Renal pelvis (tissue), 12 donors: Measurements from ENCODE around the gene C19orf18. TPM values are rescaled to one million over a fixed set of nuclear protein-coding genes. Genes with fewer than 3 reads are reported as not detected.
"Not testable (repeated sequence)": the region's sequence is repeated elsewhere in the genome, so short reads cannot be mapped to it uniquely, and the experiment has no call there.

ENCODE experiments used
- DNase-seq: peaks from one replicate; pipeline ENCODE4 v3.0.0-alpha.2; 2013
- long read RNA-seq, 16 experiments: transcript quantifications; one replicate each; lab custom pipeline, GENCODE V29; 2026
- polyA plus RNA-seq, 3 donors: library from polyadenylated mRNA; unstranded; fragments of 120-200 nt; gene quantifications; one replicate each; pipeline ENCODE4 v1.2.1, GENCODE V29; 2013; ENCODE audit not compliant: insufficient read length in 3 of 3

C19orf18 gene
- 1 to 10 TPM in 2 of 3 donors, under 1 TPM in 1; 0.97 to 3.0 (median 2.8) TPM for polyA plus RNA-seq
- long read RNA-seq, donor 1, result 0 reads
- long read RNA-seq, donor 2, result 0 reads
- long read RNA-seq, donor 3, result 0 reads
- long read RNA-seq, donor 4, result 0 reads
- long read RNA-seq, donor 5, result 0 reads
- long read RNA-seq, donor 6, result 0 reads
- long read RNA-seq, donor 7, result 0 reads
- long read RNA-seq, donor 8, result 0 reads
- long read RNA-seq, donor 9, result 0 reads
- long read RNA-seq, donor 10, result 0 reads
- long read RNA-seq, donor 11, result 0 reads
- long read RNA-seq, donor 12, result 0 reads
- long read RNA-seq, donor 13, result 0 reads
- long read RNA-seq, donor 14, result 0 reads
- long read RNA-seq, donor 15, result 0 reads
- long read RNA-seq, donor 16, result 0 reads

- DNase-seq, result no peak
Measured at GRCh38 chr19:57974434-57974833, at the start of gene C19orf18. Gene C19orf18 (minus strand): TSS chr19:57974534. CDS start chr19:57974432, 102 bp downstream.

- no peak for DNase-seq
Measured at GRCh38 chr19:58022283-58022660, 47.9 kb upstream of the C19orf18 start.

- peak; percentile 83 for DNase-seq
Measured at GRCh38 chr19:58021541-58022282, 47.4 kb upstream of the C19orf18 start.

- DNase-seq, result no peak
Measured at GRCh38 chr19:58020129-58020528, 45.8 kb upstream of the C19orf18 start.

GRCh38 chr19:58014141-58014540 lies 39.8 kb upstream of the C19orf18 start:
- DNase-seq, result no peak

- no peak for DNase-seq
Measured at GRCh38 chr19:58010507-58010906, 36.2 kb upstream of the C19orf18 start.

- peak; percentile 95 for DNase-seq
Measured at GRCh38 chr19:58009666-58010301, 35.5 kb upstream of the C19orf18 start.

- DNase-seq, result no peak
Measured at GRCh38 chr19:58009301-58009665, 34.9 kb upstream of the C19orf18 start.

GRCh38 chr19:58008877-58009276 lies 34.5 kb upstream of the C19orf18 start:
- DNase-seq, result not testable (repeated sequence)

- DNase-seq, result no peak
Measured at GRCh38 chr19:58007285-58007684, 33.0 kb upstream of the C19orf18 start.

- DNase-seq, result no peak
Measured at GRCh38 chr19:58003174-58003828, 29.0 kb upstream of the C19orf18 start.

- DNase-seq, result peak; percentile 89
Measured at GRCh38 chr19:58002384-58003173, 28.2 kb upstream of the C19orf18 start, which contains the start of gene ZNF606. Gene ZNF606 (minus strand): TSS chr19:58002820. CDS start chr19:58001319, 1,501 bp downstream.

GRCh38 chr19:58001895-58002369 lies 27.6 kb upstream of the C19orf18 start:
- DNase-seq, result peak; percentile 40

- DNase-seq, result no peak
Measured at GRCh38 chr19:58000677-58001076, 26.3 kb upstream of the C19orf18 start.

- DNase-seq, result no peak
Measured at GRCh38 chr19:57992841-57993240, 18.5 kb upstream of the C19orf18 start.

GRCh38 chr19:57978586-57979289 lies 4.4 kb upstream of the C19orf18 start:
- DNase-seq, result no peak

GRCh38 chr19:57964761-57965160 lies 9.6 kb downstream of the C19orf18 start:
- DNase-seq, result no peak

- DNase-seq, result no peak
Measured at GRCh38 chr19:57961785-57962184, 12.5 kb downstream of the C19orf18 start.

- DNase-seq, result no peak
Measured at GRCh38 chr19:57954996-57955395, 19.3 kb downstream of the C19orf18 start.

- DNase-seq, result no peak
Measured at GRCh38 chr19:57949702-57950101, 24.6 kb downstream of the C19orf18 start.
